ENCODE data around the gene TINAG. TPM values are rescaled to one million over a fixed set of nuclear protein-coding genes. Genes with fewer than 3 reads are reported as not detected.

TINAG gene
- total RNA-seq, 1 experiment from 2014 or later = not detected

DNA sequence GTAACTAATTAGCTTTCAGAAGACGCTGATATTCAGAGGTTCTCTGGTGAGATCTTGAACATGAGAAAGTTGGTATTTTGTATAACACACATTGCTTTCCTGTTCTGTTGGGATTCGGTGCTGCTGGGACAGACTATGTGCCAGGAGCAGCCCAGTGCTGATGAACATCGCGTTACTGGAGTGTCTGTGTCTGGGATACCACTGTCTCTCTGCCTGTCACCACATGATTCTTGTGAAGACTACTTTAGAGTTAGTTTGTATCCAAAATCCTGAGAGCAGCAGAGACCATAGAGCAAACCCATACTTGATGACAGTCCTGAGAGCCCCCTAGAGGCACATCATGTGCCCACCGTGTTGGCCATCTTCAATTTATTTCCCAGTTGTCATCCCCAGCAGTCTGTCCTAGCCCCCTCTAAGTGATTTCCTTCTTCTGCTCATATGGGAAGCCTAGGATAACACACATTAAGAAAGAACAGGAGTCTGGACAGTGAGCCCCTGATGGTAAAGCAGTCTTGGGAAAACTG lies 41.8 kb upstream of the TINAG start:
- POLR2A ChIA-PET = no interaction called here
- CTCF ChIA-PET = interaction anchor here (1.1 to 2.3 kb wide), 2 partner anchors 279 to 280 kb away, joined by 4 to 16 read pairs; no protein-coding TSS in a partner anchor
- intact Hi-C loops (cut with micrococcal nuclease) = no loop called here

More for the DNA sequence above, 41.8 kb upstream of the TINAG start:
- Histone ChIP-seq H3K36me3 (ENCODE audit: control insufficient read depth in 1 of 2, insufficient read depth in 2 of 2, low read length in 2 of 2) (no peaks in the 10 kb centered on the region), H3K9me2 (ENCODE audit: insufficient read depth) (no peaks in the 10 kb centered on the region), H2AFZ (ENCODE audit: low read depth, low read length, poor library complexity, severe bottlenecking) (no peak overlapping the region), H3K4me2 (ENCODE audit: low read length) (no peak overlapping the region), H3K27me3 (ENCODE audit: insufficient read depth, low read length) (no peaks in the 10 kb centered on the region), H4K20me1 (ENCODE audit: insufficient read depth) (no peaks in the 10 kb centered on the region), H3K79me2 (ENCODE audit: insufficient read depth, low read length) (no peaks in the 10 kb centered on the region), H3K27ac (ENCODE audit: low read depth, low read length) (no peak overlapping the region), H3K4me1 (ENCODE audit: control insufficient read depth in 1 of 2, insufficient read depth in 2 of 2, low read length in 2 of 2) (no peaks in the 10 kb centered on the region), H3K9me3 (ENCODE audit: control insufficient read depth in 1 of 2, insufficient read depth in 1 of 2, low read depth in 1 of 2, low read length in 2 of 2) (no peaks in the 10 kb centered on the region), H3K9ac (ENCODE audit: low read length) (no peak overlapping the region), H3K4me3 (replicated peaks in 1 of 2; ENCODE audit: low read depth in 1 of 2, low read length in 2 of 2) (no peak overlapping the region)
- TF ChIP-seq EZH2 (IDR thresholded peaks at IDR 0.05) = no peak
- TF ChIP-seq, protein P1, sequence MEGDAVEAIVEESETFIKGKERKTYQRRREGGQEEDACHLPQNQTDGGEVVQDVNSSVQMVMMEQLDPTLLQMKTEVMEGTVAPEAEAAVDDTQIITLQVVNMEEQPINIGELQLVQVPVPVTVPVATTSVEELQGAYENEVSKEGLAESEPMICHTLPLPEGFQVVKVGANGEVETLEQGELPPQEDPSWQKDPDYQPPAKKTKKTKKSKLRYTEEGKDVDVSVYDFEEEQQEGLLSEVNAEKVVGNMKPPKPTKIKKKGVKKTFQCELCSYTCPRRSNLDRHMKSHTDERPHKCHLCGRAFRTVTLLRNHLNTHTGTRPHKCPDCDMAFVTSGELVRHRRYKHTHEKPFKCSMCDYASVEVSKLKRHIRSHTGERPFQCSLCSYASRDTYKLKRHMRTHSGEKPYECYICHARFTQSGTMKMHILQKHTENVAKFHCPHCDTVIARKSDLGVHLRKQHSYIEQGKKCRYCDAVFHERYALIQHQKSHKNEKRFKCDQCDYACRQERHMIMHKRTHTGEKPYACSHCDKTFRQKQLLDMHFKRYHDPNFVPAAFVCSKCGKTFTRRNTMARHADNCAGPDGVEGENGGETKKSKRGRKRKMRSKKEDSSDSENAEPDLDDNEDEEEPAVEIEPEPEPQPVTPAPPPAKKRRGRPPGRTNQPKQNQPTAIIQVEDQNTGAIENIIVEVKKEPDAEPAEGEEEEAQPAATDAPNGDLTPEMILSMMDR (IDR thresholded peaks at IDR 0.05 in 2 of 3, conservative IDR thresholded peaks at IDR 0.05 in 1 of 3; ENCODE audit: borderline replicate concordance in 1 of 3, insufficient read depth in 1 of 3, low read depth in 2 of 3, low read length in 2 of 3) = 0 out of 6 replicates have a peak, but pooled peaks of 1 of the 3 experiments have one; percentile 16
- TF ChIP-seq, protein P2, sequence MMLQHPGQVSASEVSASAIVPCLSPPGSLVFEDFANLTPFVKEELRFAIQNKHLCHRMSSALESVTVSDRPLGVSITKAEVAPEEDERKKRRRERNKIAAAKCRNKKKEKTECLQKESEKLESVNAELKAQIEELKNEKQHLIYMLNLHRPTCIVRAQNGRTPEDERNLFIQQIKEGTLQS (IDR thresholded peaks at IDR 0.05) = no peak
- TF ChIP-seq RAD21 (IDR thresholded peaks at IDR 0.05; ENCODE audit: low read depth) = peak; percentile 23; the same call in 1 of the 2 replicates
- TF ChIP-seq FOSL1 (IDR thresholded peaks at IDR 0.05; ENCODE audit: low read depth) = no peak
- TF ChIP-seq, protein P3, sequence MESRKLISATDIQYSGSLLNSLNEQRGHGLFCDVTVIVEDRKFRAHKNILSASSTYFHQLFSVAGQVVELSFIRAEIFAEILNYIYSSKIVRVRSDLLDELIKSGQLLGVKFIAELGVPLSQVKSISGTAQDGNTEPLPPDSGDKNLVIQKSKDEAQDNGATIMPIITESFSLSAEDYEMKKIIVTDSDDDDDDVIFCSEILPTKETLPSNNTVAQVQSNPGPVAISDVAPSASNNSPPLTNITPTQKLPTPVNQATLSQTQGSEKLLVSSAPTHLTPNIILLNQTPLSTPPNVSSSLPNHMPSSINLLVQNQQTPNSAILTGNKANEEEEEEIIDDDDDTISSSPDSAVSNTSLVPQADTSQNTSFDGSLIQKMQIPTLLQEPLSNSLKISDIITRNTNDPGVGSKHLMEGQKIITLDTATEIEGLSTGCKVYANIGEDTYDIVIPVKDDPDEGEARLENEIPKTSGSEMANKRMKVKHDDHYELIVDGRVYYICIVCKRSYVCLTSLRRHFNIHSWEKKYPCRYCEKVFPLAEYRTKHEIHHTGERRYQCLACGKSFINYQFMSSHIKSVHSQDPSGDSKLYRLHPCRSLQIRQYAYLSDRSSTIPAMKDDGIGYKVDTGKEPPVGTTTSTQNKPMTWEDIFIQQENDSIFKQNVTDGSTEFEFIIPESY (IDR thresholded peaks at IDR 0.05; ENCODE audit: extremely low read depth, insufficient replicate concordance, low read length) = no peak
- ATAC-seq = no peak; the same call in 1 of the 2 replicates
- DNase-seq (ENCODE audit: low read depth, low spot score) = no peak
- RAD21 ChIA-PET (ENCODE audit: low non-redundant PET in 1 of 2, low total read pairs in 2 of 2, uncharacterized antibody in 2 of 2, unreplicated experiment in 2 of 2) = no interaction called here
- no TSS peak for BruUV-seq (replicated peaks)

Data from HCT116 (cell line).